GM21381 (cell line): ENCODE data around the gene MYH11.
"Not testable (repeated sequence)": the region's sequence is repeated elsewhere in the genome, so short reads cannot be mapped to it uniquely, and the experiment has no call there.

Experiments
- ATAC-seq: cut with Tn5 transposase; IDR thresholded peaks from one replicate; pipeline ENCODE4 v1.9.1; 2021; ENCODE audit warnings: mild to moderate bottlenecking, moderate library complexity; ENCODE audit not compliant: unreplicated experiment

Gene MYH11

GRCh38 chr16:15846510-15846909 lies 10.3 kb downstream of the MYH11 start:
- ATAC-seq: no peak

GRCh38 chr16:15843635-15844279 lies 13.1 kb downstream of the MYH11 start:
- no peak for ATAC-seq

- ATAC-seq: not testable (repeated sequence)
Observed at GRCh38 chr16:15839204-15839603, 17.6 kb downstream of the MYH11 start.

GRCh38 chr16:15837761-15838160 lies 19.1 kb downstream of the MYH11 start:
- ATAC-seq: no peak

GRCh38 chr16:15836965-15837611 lies 19.7 kb downstream of the MYH11 start:
- ATAC-seq: no peak

- no peak for ATAC-seq
Observed at GRCh38 chr16:15836074-15836473, 20.8 kb downstream of the MYH11 start.

- ATAC-seq: no peak
Observed at GRCh38 chr16:15835136-15835878, 21.5 kb downstream of the MYH11 start.

GRCh38 chr16:15834502-15834901 lies 22.3 kb downstream of the MYH11 start:
- no peak for ATAC-seq

- no peak for ATAC-seq
Observed at GRCh38 chr16:15833541-15833940, 23.3 kb downstream of the MYH11 start.

GRCh38 chr16:15832241-15832640 lies 24.6 kb downstream of the MYH11 start:
- no peak for ATAC-seq

- no peak for ATAC-seq
Observed at GRCh38 chr16:15830832-15831451, 25.9 kb downstream of the MYH11 start.

- no peak for ATAC-seq
Observed at GRCh38 chr16:15829460-15829859, 27.4 kb downstream of the MYH11 start.

GRCh38 chr16:15827709-15828343 lies 29.0 kb downstream of the MYH11 start:
- no peak for ATAC-seq

GRCh38 chr16:15827299-15827698 lies 29.5 kb downstream of the MYH11 start:
- no peak for ATAC-seq

GRCh38 chr16:15825750-15826305 lies 31.0 kb downstream of the MYH11 start:
- no peak for ATAC-seq

GRCh38 chr16:15822957-15823356 lies 33.9 kb downstream of the MYH11 start:
- ATAC-seq: no peak

GRCh38 chr16:15820837-15821236 lies 36.0 kb downstream of the MYH11 start:
- no peak for ATAC-seq

GRCh38 chr16:15819046-15819445 lies 37.8 kb downstream of the MYH11 start:
- ATAC-seq: no peak

GRCh38 chr16:15817446-15817845 lies 39.4 kb downstream of the MYH11 start:
- ATAC-seq: no peak

- no peak for ATAC-seq
Observed at GRCh38 chr16:15816228-15816627, 40.6 kb downstream of the MYH11 start.

GRCh38 chr16:15812401-15812750 lies 44.5 kb downstream of the MYH11 start:
- not testable (repeated sequence) for ATAC-seq
